A549 (cell line): Measurements from ENCODE around the gene MYH6. TPM values are rescaled to one million over a fixed set of nuclear protein-coding genes. Genes with fewer than 3 reads are reported as not detected.

Source experiments
- ATAC-seq, 2 experiments: fragments of 200-7000 bp in 1 of 2; fragments of >200 bp in 1 of 2; cut with Nextera tagmentation in 1 of 2; cut with Tn5 transposase in 1 of 2; 3 replicates each; pipeline versions ENCODE4 v1.8.0 to v1.9.1; 2018 to 2020; ENCODE audit warnings: mild to moderate bottlenecking in 1 of 2, moderate library complexity in 1 of 2
- CTCF ChIA-PET: fragments of 300-600 bp; sonication (Branson Sonifier 250); formaldehyde crosslinking; extraction: SDS; loops from one replicate; lab custom pipeline; 2021; ENCODE audit warnings: antibody characterized with exemption, inconsistent platforms; lab: Yijun Ruan, JAX
- POLR2A ChIA-PET: fragments of 350-600 bp; formaldehyde crosslinking; extraction: SDS; loops from one replicate; lab custom pipeline; 2021; ENCODE audit warnings: antibody characterized with exemption, inconsistent platforms; lab: Yijun Ruan, JAX
- DNase-seq, 2 experiments: peaks; one replicate each; pipeline versions ENCODE4 v3.0.0 to v3.0.0-alpha.2; 2011 to 2016; ENCODE audit warnings: low read depth in 1 of 2, low spot score in 1 of 2
- FAIRE-seq: peaks from 2 replicates; lab custom pipeline; 2011; peaks lifted over from hg19 to GRCh38; lab: Jason Lieb, UNC
- H3K27ac ChIP-seq, 2 experiments: fragments of >200 bp; sonication (Bioruptor Twin); formaldehyde crosslinking; 3 replicates each; pipeline ENCODE4 v1.5.1; 2016 to 2017
- H3K4me1 ChIP-seq: fragments of >200 bp; sonication (Bioruptor Twin); formaldehyde crosslinking; 3 replicates; pipeline ENCODE4 v1.6.1; 2016
- H3K4me2 ChIP-seq: fragments of >200 bp; sonication (Bioruptor Twin); formaldehyde crosslinking; 3 replicates; pipeline ENCODE4 v1.6.1; 2016
- H3K4me3 ChIP-seq: fragments of >200 bp; sonication (Bioruptor Twin); formaldehyde crosslinking; 3 replicates; pipeline ENCODE4 v1.5.1; 2016
- H3K9me3 ChIP-seq: fragments of >200 bp; sonication (Bioruptor Twin); formaldehyde crosslinking; 3 replicates; pipeline ENCODE4 v1.6.1; 2016
- BHLHE40 ChIP-seq: IDR thresholded peaks from 2 replicates; pipeline ENCODE4 v1.6.1; 2012; ENCODE audit warnings: low read depth, low read length, inconsistent platforms
- CBX2 ChIP-seq: fragments of 200-600 bp; sonication (generic); IDR thresholded peaks from 2 replicates; pipeline ENCODE4 v1.6.1; 2016; ENCODE audit warnings: low read depth, mild to moderate bottlenecking, borderline replicate concordance
- CEBPB ChIP-seq, 2 experiments: fragments of >200 bp in 1 of 2; sonication (Bioruptor Twin) in 1 of 2; formaldehyde crosslinking in 1 of 2; IDR thresholded peaks; 2 replicates each; pipeline ENCODE4 v1.6.1; 2012 to 2016
- CHD4 ChIP-seq: fragments of 200-600 bp; sonication (generic); IDR thresholded peaks from 2 replicates; pipeline ENCODE4 v1.6.1; 2016; ENCODE audit warnings: antibody characterized with exemption, mild to moderate bottlenecking, borderline replicate concordance
- ESRRA ChIP-seq: fragments of 150-350 bp; IDR thresholded peaks from 2 replicates; pipeline ENCODE4 v1.6.1; 2014; ENCODE audit warnings: mild to moderate bottlenecking, low read length, borderline replicate concordance
- FOSL2 ChIP-seq, 2 experiments: fragments of 450-650 bp in 1 of 2; fragments of >200 bp in 1 of 2; sonication (Bioruptor Twin) in 1 of 2; formaldehyde crosslinking; IDR thresholded peaks; 2 replicates each; pipeline versions ENCODE4 v1.5.0 to v1.6.1; 2016 to 2020; ENCODE audit warnings: mild to moderate bottlenecking in 1 of 2, moderate library complexity in 1 of 2
- FOXS1 ChIP-seq: fragments of 250-450 bp; sonication (Bioruptor Pico); IDR thresholded peaks from 2 replicates; pipeline ENCODE4 v1.5.0; 2020; ENCODE audit warnings: mild to moderate bottlenecking, moderate library complexity
- HDAC2 ChIP-seq: fragments of 200-600 bp; sonication (generic); IDR thresholded peaks from 2 replicates; pipeline ENCODE4 v1.6.1; 2016
- HOXA7 ChIP-seq: fragments of 250-450 bp; sonication (Bioruptor Pico); IDR thresholded peaks from 2 replicates; pipeline ENCODE4 v1.5.0; 2020; ENCODE audit warnings: mild to moderate bottlenecking, moderate library complexity
- KDM1A ChIP-seq: fragments of 200-600 bp; sonication (generic); IDR thresholded peaks from 2 replicates; pipeline ENCODE4 v1.6.1; 2016; ENCODE audit warnings: low read depth, mild to moderate bottlenecking
- MAFK ChIP-seq: fragments of 450-650 bp; IDR thresholded peaks from 2 replicates; pipeline ENCODE4 v1.6.1; 2014; ENCODE audit not compliant: partially characterized antibody
- MAZ ChIP-seq: fragments of 150-350 bp; IDR thresholded peaks from 2 replicates; pipeline ENCODE4 v1.6.1; 2014; ENCODE audit warnings: antibody characterized with exemption, low read depth, low read length, borderline replicate concordance
- NPAS2 ChIP-seq: fragments of 250-450 bp; sonication (Bioruptor Pico); IDR thresholded peaks from 2 replicates; pipeline ENCODE4 v1.8.0; 2022; ENCODE audit warnings: mild to moderate bottlenecking, moderate library complexity, borderline replicate concordance
- POLR2A ChIP-seq: IDR thresholded peaks from 2 replicates; pipeline ENCODE4 v1.6.1; 2012; ENCODE audit warnings: mild to moderate bottlenecking, low read length
- RCOR1 ChIP-seq: fragments of 150-350 bp; IDR thresholded peaks from 2 replicates; pipeline ENCODE4 v1.6.1; 2014; ENCODE audit warnings: antibody characterized with exemption, low read length, low read depth
- SMC3 ChIP-seq: fragments of >200 bp; sonication (Bioruptor Twin); formaldehyde crosslinking; IDR thresholded peaks from 3 replicates; pipeline ENCODE4 v1.6.1; 2018; ENCODE audit warnings: inconsistent platforms
- ZC3H11A ChIP-seq: fragments of 450-650 bp; IDR thresholded peaks from 2 replicates; pipeline ENCODE4 v1.6.1; 2014; ENCODE audit warnings: antibody characterized with exemption, mild to moderate bottlenecking
- ZFP36 ChIP-seq: fragments of 450-650 bp; IDR thresholded peaks from 2 replicates; pipeline ENCODE4 v1.6.1; 2014; ENCODE audit warnings: borderline replicate concordance; ENCODE audit not compliant: partially characterized antibody
- ZNF302 ChIP-seq: fragments of 250-450 bp; sonication (Bioruptor Pico); IDR thresholded peaks from 2 replicates; pipeline ENCODE4 v1.9.0; 2021; ENCODE audit warnings: inconsistent platforms, mild to moderate bottlenecking, moderate library complexity
- ZSCAN20 ChIP-seq: fragments of 250-450 bp; sonication (Bioruptor Pico); IDR thresholded peaks from 2 replicates; pipeline ENCODE4 v1.8.0; 2022; ENCODE audit warnings: mild to moderate bottlenecking, moderate library complexity
- WGBS: methylation state at CpG from one replicate; pipeline ENCODE4 v1.1.6; 2017; ENCODE audit errors: missing lambda C conversion rate; 5-methylcytosine and 5-hydroxymethylcytosine counted together
- polyA plus RNA-seq, 4 experiments: library from polyadenylated mRNA; depleted of rRNA in 3 of 4; stranded (reverse); fragments of >200 nt; fragmentation: RNase III in 1 of 4; extraction: RNeasy Plus Mini Kit Qiagen cat#74134 plus additional on column Dnase treatment in 1 of 4; gene quantifications; 2 replicates in 3 of 4; 3 replicates in 1 of 4; pipeline ENCODE4 v1.2.3, GENCODE V29; 2011 to 2017
- TF ChIP-seq, protein P1 (sequence below): fragments of 450-650 bp; IDR thresholded peaks from 2 replicates; pipeline ENCODE4 v1.6.1; 2014; ENCODE audit warnings: antibody characterized with exemption
- TF ChIP-seq, protein P2 (sequence below): IDR thresholded peaks from 2 replicates; pipeline ENCODE4 v1.6.1; 2012
- TF ChIP-seq, protein P3 (sequence below): fragments of 150-350 bp; IDR thresholded peaks from 2 replicates; pipeline ENCODE4 v1.6.1; 2014; ENCODE audit warnings: low read depth, mild to moderate bottlenecking, low read length
- TF ChIP-seq, protein P4 (sequence below): fragments of >200 bp; sonication (Bioruptor Twin); formaldehyde crosslinking; IDR thresholded peaks from 2 replicates; pipeline ENCODE4 v1.6.1; 2016

Gene MYH6
- polyA plus RNA-seq, 2 of the 4 experiments (the other 2 are of a cell fraction), result not detected

DNA sequence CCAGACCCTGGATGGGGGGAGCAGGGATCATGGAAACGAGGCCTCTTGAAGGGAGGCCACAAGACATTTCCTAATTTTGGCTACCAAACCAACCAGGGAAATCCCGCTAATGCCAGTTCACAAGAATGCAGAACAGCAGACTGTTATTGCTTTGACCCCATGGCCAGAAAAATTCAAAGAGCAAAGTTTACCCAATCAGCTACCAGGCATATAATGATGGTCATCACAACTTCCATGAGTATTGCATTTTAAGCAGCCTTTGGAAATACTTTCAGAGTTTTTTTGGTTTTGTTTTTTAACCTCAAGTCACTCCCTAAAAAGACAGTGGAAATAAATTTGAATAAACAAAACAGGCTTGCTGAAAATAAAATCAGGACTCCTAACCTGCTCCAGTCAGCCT lies 35.6 kb downstream of the MYH6 start, which contains the start of gene IL25:
TSS of gene IL25 (plus strand) at position 301 of the 400 bp plus-strand sequence.
- 35% methylated on average over 2 of the region's 2 CpGs for WGBS
- H3K9me3 ChIP-seq, result no peaks in the 10 kb centered on the region
- no peaks in the 10 kb centered on the region for H3K4me1 ChIP-seq
- FAIRE-seq, result no peak
- ATAC-seq, result no peak
- H3K27ac ChIP-seq, result no peak within 1 kb of the TSS
- H3K4me3 ChIP-seq, result no peak within 1 kb of the TSS
- CTCF ChIA-PET, result interaction anchor here (7.3 kb wide), 1 partner anchor 12 kb away, joined by 30 read pairs; no protein-coding TSS in a partner anchor
- POLR2A ChIA-PET, result no interaction called here
- TF ChIP-seq FOXS1 (CRISPR knock-in tag) (no peak), SMC3 (no peak), CEBPB (IDR thresholded peaks at IDR 0.05) (no peak), FOSL2 (IDR thresholded peaks at IDR 0.05) (no peak), FOSL2 (CRISPR knock-in tag; IDR thresholded peaks at IDR 0.05) (no peak), HDAC2 (no peak), ZNF302 (CRISPR knock-in tag) (no peak), BHLHE40 (no peak), RCOR1 (no peak), CBX2 (no peak), ESRRA (no peak), MAZ (no peak), MAFK (no peak), NPAS2 (CRISPR knock-in tag) (no peak), ZFP36 (no peak), ZC3H11A (no peak), ZSCAN20 (no peak), KDM1A (no peak)
- TF ChIP-seq, protein P1, sequence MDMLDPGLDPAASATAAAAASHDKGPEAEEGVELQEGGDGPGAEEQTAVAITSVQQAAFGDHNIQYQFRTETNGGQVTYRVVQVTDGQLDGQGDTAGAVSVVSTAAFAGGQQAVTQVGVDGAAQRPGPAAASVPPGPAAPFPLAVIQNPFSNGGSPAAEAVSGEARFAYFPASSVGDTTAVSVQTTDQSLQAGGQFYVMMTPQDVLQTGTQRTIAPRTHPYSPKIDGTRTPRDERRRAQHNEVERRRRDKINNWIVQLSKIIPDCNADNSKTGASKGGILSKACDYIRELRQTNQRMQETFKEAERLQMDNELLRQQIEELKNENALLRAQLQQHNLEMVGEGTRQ, result no peak
- TF ChIP-seq, protein P2, sequence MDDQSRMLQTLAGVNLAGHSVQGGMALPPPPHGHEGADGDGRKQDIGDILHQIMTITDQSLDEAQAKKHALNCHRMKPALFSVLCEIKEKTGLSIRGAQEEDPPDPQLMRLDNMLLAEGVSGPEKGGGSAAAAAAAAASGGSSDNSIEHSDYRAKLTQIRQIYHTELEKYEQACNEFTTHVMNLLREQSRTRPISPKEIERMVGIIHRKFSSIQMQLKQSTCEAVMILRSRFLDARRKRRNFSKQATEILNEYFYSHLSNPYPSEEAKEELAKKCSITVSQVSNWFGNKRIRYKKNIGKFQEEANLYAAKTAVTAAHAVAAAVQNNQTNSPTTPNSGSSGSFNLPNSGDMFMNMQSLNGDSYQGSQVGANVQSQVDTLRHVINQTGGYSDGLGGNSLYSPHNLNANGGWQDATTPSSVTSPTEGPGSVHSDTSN, result no peak
- TF ChIP-seq, protein P3, sequence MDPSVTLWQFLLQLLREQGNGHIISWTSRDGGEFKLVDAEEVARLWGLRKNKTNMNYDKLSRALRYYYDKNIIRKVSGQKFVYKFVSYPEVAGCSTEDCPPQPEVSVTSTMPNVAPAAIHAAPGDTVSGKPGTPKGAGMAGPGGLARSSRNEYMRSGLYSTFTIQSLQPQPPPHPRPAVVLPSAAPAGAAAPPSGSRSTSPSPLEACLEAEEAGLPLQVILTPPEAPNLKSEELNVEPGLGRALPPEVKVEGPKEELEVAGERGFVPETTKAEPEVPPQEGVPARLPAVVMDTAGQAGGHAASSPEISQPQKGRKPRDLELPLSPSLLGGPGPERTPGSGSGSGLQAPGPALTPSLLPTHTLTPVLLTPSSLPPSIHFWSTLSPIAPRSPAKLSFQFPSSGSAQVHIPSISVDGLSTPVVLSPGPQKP, result no peak
- DNase-seq, result no peak
- H3K4me2 ChIP-seq, result no peak within 1 kb of the TSS

DNA sequence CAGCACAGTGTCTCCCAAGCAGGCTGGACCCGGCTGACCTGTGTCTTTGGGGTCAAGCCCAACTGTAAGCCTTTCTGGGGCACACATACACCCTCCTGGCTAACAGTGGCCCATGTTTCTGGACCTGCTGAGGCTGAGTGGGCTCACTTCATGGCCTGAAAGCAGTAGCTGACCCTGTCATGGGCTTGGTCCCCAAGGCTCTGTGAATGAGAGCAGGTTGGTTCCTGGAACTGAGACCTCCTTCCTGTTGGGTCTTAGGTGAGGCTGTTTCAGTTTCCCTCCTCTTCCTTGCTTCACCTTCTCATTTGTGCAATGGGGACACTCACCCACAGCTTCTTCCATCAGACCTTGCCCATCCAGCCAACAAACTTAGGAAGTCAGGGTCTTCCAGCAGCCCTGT lies 36.2 kb downstream of the MYH6 start:
- TF ChIP-seq, protein P4, sequence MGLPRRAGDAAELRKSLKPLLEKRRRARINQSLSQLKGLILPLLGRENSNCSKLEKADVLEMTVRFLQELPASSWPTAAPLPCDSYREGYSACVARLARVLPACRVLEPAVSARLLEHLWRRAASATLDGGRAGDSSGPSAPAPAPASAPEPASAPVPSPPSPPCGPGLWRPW, result no peak
- TF ChIP-seq CHD4, result no peak
- TF ChIP-seq HOXA7, result no peak
- no peak for TF ChIP-seq ZC3H11A
- TF ChIP-seq POLR2A, result no peak
- ATAC-seq (no peak), FAIRE-seq (no peak), DNase-seq (no peak)
- POLR2A ChIA-PET, result no interaction called here
- 0% methylated on average over 1 of the region's 1 CpG for WGBS
- Histone ChIP-seq H3K4me2 (no peak overlapping the region), H3K27ac (no peak overlapping the region), H3K4me1 (no peaks in the 10 kb centered on the region), H3K9me3 (no peaks in the 10 kb centered on the region), H3K4me3 (no peak overlapping the region)
- CTCF ChIA-PET, result interaction anchor here (7.3 kb wide), 1 partner anchor 12 kb away, joined by 30 read pairs; no protein-coding TSS in a partner anchor
